K562 (cell line): ENCODE measurements around the gene SUGP1. TPM values are rescaled to one million over a fixed set of nuclear protein-coding genes. Genes with fewer than 3 reads are reported as not detected.

ENCODE experiments used
- ATAC-seq: fragments of 200-7000 bp; cut with Tn5 transposase; 3 replicates; pipeline ENCODE4 v1.9.1; 2020; ENCODE audit warnings: moderate library complexity
- BruUV-seq: library from RNA; stranded (reverse); fragments of 400-500 nt; replicated peaks from 2 replicates; lab custom pipeline; 2021; lab: Mats Ljungman, UMichigan
- CTCF ChIA-PET: fragments of 300-600 bp; formaldehyde crosslinking; extraction: SDS; loops from one replicate; lab custom pipeline; 2021; ENCODE audit warnings: low intra/inter-chr PET ratio; lab: Yijun Ruan, JAX
- POLR2A ChIA-PET: fragments of 300-600, 350-650 bp; sonication (Branson Sonifier 250); formaldehyde crosslinking; extraction: SDS; loops from one replicate; lab custom pipeline; 2021; ENCODE audit warnings: antibody characterized with exemption, inconsistent platforms; lab: Yijun Ruan, JAX
- DNase-seq, 4 experiments: peaks; one replicate each; pipeline versions ENCODE4 v3.0.0 to v3.0.0-alpha.2; 2011 to 2018; ENCODE audit warnings: low spot score in 3 of 4, mixed read lengths in 3 of 4; ENCODE audit errors: extremely low read depth in 1 of 4
- FAIRE-seq: peaks from 2 replicates; lab custom pipeline; 2011; peaks lifted over from hg19 to GRCh38; lab: Jason Lieb, UNC
- H2AFZ ChIP-seq: 2 replicates; pipeline ENCODE4 v1.6.0; 2011; ENCODE audit warnings: low read depth, low read length, control low read depth, inconsistent platforms
- H3K27ac ChIP-seq: fragments of 200-600 bp; 3 replicates; pipeline ENCODE4 v1.8.0; 2011; ENCODE audit warnings: low read depth, mild to moderate bottlenecking, control low read depth, inconsistent platforms, low read length, moderate library complexity, mixed read lengths; ENCODE audit errors: extremely low read depth
- H3K27me3 ChIP-seq, 2 experiments: fragments of 300-600 bp in 1 of 2; 2 replicates in 1 of 2; 3 replicates in 1 of 2; pipeline versions ENCODE4 v1.6.0 to v1.8.0; 2011; ENCODE audit warnings: inconsistent platforms in 2 of 2, low read length in 2 of 2, mild to moderate bottlenecking in 1 of 2, mixed read lengths in 1 of 2, moderate library complexity in 1 of 2; ENCODE audit not compliant: control insufficient read depth in 2 of 2, insufficient read depth in 2 of 2
- H3K36me3 ChIP-seq: fragments of 300-600 bp; 3 replicates; pipeline ENCODE4 v1.8.0; 2011; ENCODE audit warnings: mild to moderate bottlenecking, low read length, inconsistent platforms; ENCODE audit not compliant: control insufficient read depth, insufficient read depth
- H3K4me1 ChIP-seq, 2 experiments: fragments of 200-600 bp in 1 of 2; replicated peaks in 1 of 2; 2 replicates in 1 of 2; 3 replicates in 1 of 2; pipeline versions ENCODE4 v1.5.1 to v1.8.0; 2011; ENCODE audit warnings: inconsistent platforms in 2 of 2, low read length in 2 of 2, mild to moderate bottlenecking in 1 of 2, mixed read lengths in 1 of 2, moderate library complexity in 1 of 2; ENCODE audit not compliant: control insufficient read depth in 2 of 2, insufficient read depth in 2 of 2
- H3K4me2 ChIP-seq: 2 replicates; pipeline ENCODE4 v1.6.1; 2011; ENCODE audit warnings: low read length, control low read depth, inconsistent platforms, mixed read lengths; ENCODE audit not compliant: insufficient read depth
- H3K4me3 ChIP-seq: fragments of 200-600 bp; sonication (generic), shearing (Covaris generic); 2 replicates; pipeline ENCODE4 v1.5.1; 2016; ENCODE audit warnings: control low read depth, inconsistent platforms
- H3K79me2 ChIP-seq: fragments of 200-600 bp; 3 replicates; pipeline ENCODE4 v1.8.0; 2011; ENCODE audit warnings: low read length, inconsistent platforms; ENCODE audit not compliant: control insufficient read depth, insufficient read depth
- H3K9ac ChIP-seq, 2 experiments: 2 replicates each; pipeline versions ENCODE4 v1.6.0 to v1.6.1; 2011; ENCODE audit warnings: low read depth in 2 of 2, low read length in 2 of 2, control low read depth in 1 of 2, inconsistent platforms in 1 of 2, mild to moderate bottlenecking in 1 of 2, mixed read lengths in 1 of 2; ENCODE audit not compliant: insufficient read depth in 1 of 2
- H3K9me1 ChIP-seq: one replicate; pipeline ENCODE4 v1.6.0; 2011; ENCODE audit warnings: inconsistent platforms, mild to moderate bottlenecking, low read length, moderate library complexity; ENCODE audit not compliant: control insufficient read depth, insufficient read depth
- H3K9me3 ChIP-seq: replicated peaks from 2 replicates; pipeline ENCODE4 v1.5.1; 2011; ENCODE audit warnings: low read depth, low read length, inconsistent platforms; ENCODE audit not compliant: control insufficient read depth, insufficient read depth
- H4K20me1 ChIP-seq: replicated peaks from 2 replicates; pipeline ENCODE4 v1.6.1; 2011; ENCODE audit warnings: low read length, inconsistent platforms, mixed read lengths; ENCODE audit not compliant: control insufficient read depth, insufficient read depth
- CBX5 ChIP-seq: IDR thresholded peaks from 2 replicates; pipeline ENCODE4 v1.6.1; 2014; ENCODE audit warnings: low read depth, borderline replicate concordance
- CEBPG ChIP-seq, 3 experiments: fragments of 200-800 bp in 1 of 3; sonication (Bioruptor generic) in 1 of 3; sonication (generic) in 1 of 3; formaldehyde crosslinking in 1 of 3; IDR thresholded peaks in 2 of 3; conservative IDR thresholded peaks in 1 of 3; 2 replicates each; pipeline versions ENCODE4 v1.6.1 to v1.8.0; 2016 to 2022; ENCODE audit warnings: missing compliant biosample characterization in 2 of 3, missing genetic modification characterization in 2 of 3, mild to moderate bottlenecking in 1 of 3, missing genetic modification reagents in 1 of 3
- CUX1 ChIP-seq: fragments of 200-800 bp; sonication (Bioruptor generic); IDR thresholded peaks from 2 replicates; pipeline ENCODE4 v1.6.1; 2016; ENCODE audit warnings: missing genetic modification characterization, missing compliant biosample characterization
- GABPB1 ChIP-seq: sonication (generic); formaldehyde crosslinking; IDR thresholded peaks from 2 replicates; pipeline ENCODE4 v1.8.0; 2022; ENCODE audit warnings: mild to moderate bottlenecking, missing genetic modification reagents
- POLR2AphosphoS5 ChIP-seq: IDR thresholded peaks from 2 replicates; pipeline ENCODE4 v1.6.1; 2011; ENCODE audit warnings: mild to moderate bottlenecking, low read depth, low read length, moderate library complexity; ENCODE audit not compliant: control insufficient read depth, insufficient read depth
- PYGO2 ChIP-seq: fragments of 450-650 bp; IDR thresholded peaks from 2 replicates; pipeline ENCODE4 v1.6.1; 2016; ENCODE audit warnings: mild to moderate bottlenecking, missing genetic modification characterization, moderate library complexity, missing compliant biosample characterization
- WGBS: fragments of 100-300 bp; shearing (Covaris generic); methylation state at CpG from one replicate; pipeline ENCODE4 v1.1.6; 2016; ENCODE audit warnings: low coverage, mixed read lengths; ENCODE audit not compliant: insufficient coverage; ENCODE audit errors: missing lambda C conversion rate; 5-methylcytosine and 5-hydroxymethylcytosine counted together
- in situ Hi-C: fragments of 300-500 bp; cut with MboI; formaldehyde crosslinking; loops from 4 replicates; pipeline ENCODE4 v1.15.0; 2018; ENCODE audit warnings: inconsistent platforms, mixed read lengths
- intact Hi-C: fragments of 100-400 bp; cut with micrococcal nuclease; formaldehyde crosslinking; loops from 2 replicates; pipeline ENCODE4 v1.14.2; 2022
- polyA plus RNA-seq, 8 experiments: library from polyadenylated mRNA; depleted of rRNA in 4 of 8; stranded (reverse) in 5 of 8; unstranded in 3 of 8; fragments of >200 nt; fragmentation: Nextera tagmentation in 2 of 8; fragmentation: Illumina TruSeq in 1 of 8; extraction: Ambion mirVana in 2 of 8; extraction: Trizol in 1 of 8; gene quantifications; 2 replicates each; pipeline versions ENCODE4 v1.2.1 to v1.2.3, GENCODE V29; 2011 to 2014; ENCODE audit warnings: inconsistent platforms in 1 of 8, missing spikeins in 1 of 8
- total RNA-seq, 7 experiments: library from RNA; depleted of rRNA in 6 of 7; stranded (reverse); fragments of >200 nt in 6 of 7; fragmentation: Illumina TruSeq in 2 of 7; extraction: Trizol in 2 of 7; gene quantifications; 2 replicates each; pipeline versions ENCODE4 v1.2.1 to v1.2.3, GENCODE V29; 2011 to 2021; ENCODE audit warnings: low replicate concordance in 1 of 7

The SUGP1 gene
- total and polyA plus RNA-seq, 9 of the 15 experiments (the other 6 are each of a cell fraction or from before 2014, with no cell fraction given), result 1.0 to 53.3 (median 32.4) TPM

- no peak for TF ChIP-seq PYGO2 (tag)
- TF ChIP-seq, all 486 proteins: peak for 0
These were observed 7.4 kb upstream of the SUGP1 start (continued) for GRCh38 chr19:19327672-19328071.

GRCh38 chr19:19324059-19324770, 3.9 kb upstream of the SUGP1 start:
- Histone ChIP-seq H3K36me3 (peaks cover 43% of the 10 kb centered on the region), H2AFZ (no peak overlapping the region), H3K4me1 (peaks cover 5 to 16% of the 10 kb centered on the region in 2 experiments; a peak in 4 of 5 replicates), H3K79me2 (peaks cover 69% of the 10 kb centered on the region), H3K9me3 (no peaks in the 10 kb centered on the region), H3K27me3 (no peaks in the 10 kb centered on the region), H3K27ac (no peak overlapping the region), H3K9ac (no peak overlapping the region), H3K9me1 (no peaks in the 10 kb centered on the region), H3K4me3 (no peak overlapping the region), H4K20me1 (0 out of 2 replicates have a peak, but pooled peaks cover 10% of the 10 kb centered on the region), H3K4me2 (no peak overlapping the region)
- BruUV-seq, result no TSS peak
- CTCF ChIA-PET, result no interaction called here
- TF ChIP-seq POLR2AphosphoS5 (peak; percentile 35; the same call in 1 of the 2 replicates), CEBPG (CRISPR knock-in tag; IDR thresholded peaks at IDR 0.05) (no peak), CEBPG (tag; conservative IDR thresholded peaks at IDR 0.05 in 1 of 2, IDR thresholded peaks at IDR 0.05 in 1 of 2) (no peak), CBX5 (no peak), GABPB1 (CRISPR knock-in tag) (no peak), CUX1 (CRISPR knock-in tag) (no peak)
- in situ Hi-C loops (loop anchor here (10.0 kb wide), 1 partner anchor 279 kb away; no protein-coding TSS in a partner anchor), intact Hi-C loops (loop anchor here (10.0 kb wide), 1 partner anchor 269 kb away; no protein-coding TSS in a partner anchor)
- no peak for ATAC-seq
- no peak for DNase-seq
- POLR2A ChIA-PET, result interaction anchor here (0.6 to 0.9 kb wide), 3 partner anchors 10 to 166 kb away, joined by 3 to 5 read pairs (median 3); no protein-coding TSS in a partner anchor
- 91% methylated on average over 7 of the region's 7 CpGs for WGBS
- FAIRE-seq, result no peak
